ENCODE results near the gene FARP1.

GRCh38 chr13:98313922-98314292 lies 171.0 kb downstream of the FARP1 start:
- TF ChIP-seq YY1 (IDR thresholded peaks at IDR 0.05; ENCODE audit: low read depth, low read length), result no peak
- TF ChIP-seq GABPA (IDR thresholded peaks at IDR 0.05; ENCODE audit: low read depth), result no peak
- no peak for TF ChIP-seq POLR2AphosphoS5 (IDR thresholded peaks at IDR 0.05; ENCODE audit: low read length)
- no peak for TF ChIP-seq BHLHE40 (IDR thresholded peaks at IDR 0.05; ENCODE audit: borderline replicate concordance in 1 of 2, low read depth in 2 of 2, low read length in 1 of 2)
- no peak for TF ChIP-seq HDAC2 (IDR thresholded peaks at IDR 0.05)
